Measurements from ENCODE around the gene CLEC10A.

Gene CLEC10A

GRCh38 chr17:7102421-7102820 lies 22.4 kb upstream of the CLEC10A start:
- TF ChIP-seq POLR2AphosphoS5 (IDR thresholded peaks at IDR 0.05; ENCODE audit: low read depth, low read length) (no peak), SIN3A (IDR thresholded peaks at IDR 0.05; ENCODE audit: borderline replicate concordance, insufficient read depth, low read length) (no peak), TAF1 (IDR thresholded peaks at IDR 0.05; ENCODE audit: borderline replicate concordance, insufficient read depth, low read length) (no peak), FOXP2 (optimal IDR thresholded peaks at IDR 0.05; ENCODE audit: borderline replicate concordance, extremely low read depth, extremely low read length, insufficient read depth) (no peak)
- TF ChIP-seq, protein P1, sequence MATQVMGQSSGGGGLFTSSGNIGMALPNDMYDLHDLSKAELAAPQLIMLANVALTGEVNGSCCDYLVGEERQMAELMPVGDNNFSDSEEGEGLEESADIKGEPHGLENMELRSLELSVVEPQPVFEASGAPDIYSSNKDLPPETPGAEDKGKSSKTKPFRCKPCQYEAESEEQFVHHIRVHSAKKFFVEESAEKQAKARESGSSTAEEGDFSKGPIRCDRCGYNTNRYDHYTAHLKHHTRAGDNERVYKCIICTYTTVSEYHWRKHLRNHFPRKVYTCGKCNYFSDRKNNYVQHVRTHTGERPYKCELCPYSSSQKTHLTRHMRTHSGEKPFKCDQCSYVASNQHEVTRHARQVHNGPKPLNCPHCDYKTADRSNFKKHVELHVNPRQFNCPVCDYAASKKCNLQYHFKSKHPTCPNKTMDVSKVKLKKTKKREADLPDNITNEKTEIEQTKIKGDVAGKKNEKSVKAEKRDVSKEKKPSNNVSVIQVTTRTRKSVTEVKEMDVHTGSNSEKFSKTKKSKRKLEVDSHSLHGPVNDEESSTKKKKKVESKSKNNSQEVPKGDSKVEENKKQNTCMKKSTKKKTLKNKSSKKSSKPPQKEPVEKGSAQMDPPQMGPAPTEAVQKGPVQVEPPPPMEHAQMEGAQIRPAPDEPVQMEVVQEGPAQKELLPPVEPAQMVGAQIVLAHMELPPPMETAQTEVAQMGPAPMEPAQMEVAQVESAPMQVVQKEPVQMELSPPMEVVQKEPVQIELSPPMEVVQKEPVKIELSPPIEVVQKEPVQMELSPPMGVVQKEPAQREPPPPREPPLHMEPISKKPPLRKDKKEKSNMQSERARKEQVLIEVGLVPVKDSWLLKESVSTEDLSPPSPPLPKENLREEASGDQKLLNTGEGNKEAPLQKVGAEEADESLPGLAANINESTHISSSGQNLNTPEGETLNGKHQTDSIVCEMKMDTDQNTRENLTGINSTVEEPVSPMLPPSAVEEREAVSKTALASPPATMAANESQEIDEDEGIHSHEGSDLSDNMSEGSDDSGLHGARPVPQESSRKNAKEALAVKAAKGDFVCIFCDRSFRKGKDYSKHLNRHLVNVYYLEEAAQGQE (IDR thresholded peaks at IDR 0.05; ENCODE audit: insufficient read depth in 1 of 2, low read depth in 2 of 2, low read length in 2 of 2) = no peak

GRCh38 chr17:7101531-7101930 lies 21.5 kb upstream of the CLEC10A start:
- TF ChIP-seq, protein P1 (IDR thresholded peaks at IDR 0.05; ENCODE audit: insufficient read depth in 1 of 2, low read depth in 2 of 2, low read length in 2 of 2) = no peak
- TF ChIP-seq FOXP2 (optimal IDR thresholded peaks at IDR 0.05; ENCODE audit: borderline replicate concordance, extremely low read depth, extremely low read length, insufficient read depth) = no peak

DNA sequence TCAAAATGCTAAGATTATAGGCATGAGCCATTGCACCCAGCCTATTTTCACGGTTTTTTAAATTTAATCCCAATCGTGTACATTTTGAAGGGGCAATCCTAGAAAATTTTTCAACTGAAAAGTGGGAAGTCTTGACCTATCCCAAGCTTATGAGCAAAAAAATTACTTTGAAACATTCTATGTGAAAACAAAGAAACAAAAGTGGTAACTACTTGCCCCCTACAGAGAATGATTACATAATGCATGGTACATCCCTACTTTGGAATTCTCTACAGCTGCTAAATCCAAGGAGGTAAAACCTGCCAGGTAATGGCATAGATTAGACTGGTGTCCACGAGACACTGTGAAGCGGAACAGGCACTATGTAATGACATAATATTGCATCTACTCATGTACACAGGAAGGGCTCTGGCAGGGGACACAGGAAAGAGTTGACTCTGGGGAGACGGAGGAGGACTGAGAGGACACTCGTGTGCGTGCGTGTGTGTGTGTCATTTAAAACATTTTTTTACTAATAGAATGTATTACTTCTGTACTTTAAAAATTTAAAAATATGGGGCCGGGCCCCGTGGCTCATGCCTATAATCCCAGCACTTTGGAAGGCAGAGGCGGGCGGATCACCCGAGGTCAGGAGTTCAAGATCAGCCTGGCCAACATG lies 18.9 kb upstream of the CLEC10A start:
- TF ChIP-seq SIN3A (IDR thresholded peaks at IDR 0.05; ENCODE audit: borderline replicate concordance, insufficient read depth, low read length) (no peak), POLR2AphosphoS5 (IDR thresholded peaks at IDR 0.05; ENCODE audit: low read depth, low read length) (no peak), FOXP2 (optimal IDR thresholded peaks at IDR 0.05; ENCODE audit: borderline replicate concordance, extremely low read depth, extremely low read length, insufficient read depth) (no peak), TAF1 (IDR thresholded peaks at IDR 0.05; ENCODE audit: borderline replicate concordance, insufficient read depth, low read length) (no peak)
- TF ChIP-seq, protein P1 (IDR thresholded peaks at IDR 0.05; ENCODE audit: insufficient read depth in 1 of 2, low read depth in 2 of 2, low read length in 2 of 2) = no peak

DNA sequence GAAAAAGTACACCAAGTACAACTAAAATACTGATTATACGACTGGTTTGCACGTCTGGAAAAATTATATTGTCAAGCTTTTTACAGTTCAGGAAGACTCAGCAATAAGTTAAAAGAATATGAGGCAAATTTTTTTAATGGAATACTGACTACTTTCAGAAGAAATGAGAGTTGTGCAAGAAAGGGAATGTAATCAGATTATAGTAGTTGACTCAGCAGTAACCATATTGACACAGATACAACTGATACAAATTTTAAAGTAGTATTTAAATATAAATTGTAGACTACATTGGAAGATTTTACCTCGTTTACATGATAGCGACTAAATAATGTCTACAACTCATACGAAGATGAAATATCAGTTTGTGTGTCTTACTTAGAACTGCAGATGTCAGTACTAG lies 17.9 kb upstream of the CLEC10A start:
- TF ChIP-seq SIN3A (IDR thresholded peaks at IDR 0.05; ENCODE audit: borderline replicate concordance, insufficient read depth, low read length) = no peak
- TF ChIP-seq POLR2AphosphoS5 (IDR thresholded peaks at IDR 0.05; ENCODE audit: low read depth, low read length) = no peak
- TF ChIP-seq, protein P1 (IDR thresholded peaks at IDR 0.05; ENCODE audit: insufficient read depth in 1 of 2, low read depth in 2 of 2, low read length in 2 of 2) = no peak
- TF ChIP-seq FOXP2 (optimal IDR thresholded peaks at IDR 0.05; ENCODE audit: borderline replicate concordance, extremely low read depth, extremely low read length, insufficient read depth) = no peak
- no peak for TF ChIP-seq TAF1 (IDR thresholded peaks at IDR 0.05; ENCODE audit: borderline replicate concordance, insufficient read depth, low read length)

GRCh38 chr17:7095625-7096024 lies 15.6 kb upstream of the CLEC10A start:
- no peak for TF ChIP-seq TAF1 (IDR thresholded peaks at IDR 0.05; ENCODE audit: borderline replicate concordance, insufficient read depth, low read length)
